MM.1S (cell line): Measurements from ENCODE around the gene AKR1C1.

Source experiments
- DNase-seq: peaks from one replicate; pipeline ENCODE4 v3.0.0-alpha.2; 2015
- H2AFZ ChIP-seq: fragments of 300-600 bp; sonication (generic); 2 replicates; pipeline ENCODE4 v1.6.0; 2016; ENCODE audit warnings: antibody characterized with exemption, low read length
- H3F3A ChIP-seq: fragments of 300-600 bp; sonication (generic); 2 replicates; pipeline ENCODE4 v1.6.1; 2016; ENCODE audit warnings: mild to moderate bottlenecking, antibody characterized with exemption, low read length, moderate library complexity, mixed read lengths; ENCODE audit not compliant: insufficient read depth
- H3K27ac ChIP-seq: fragments of 300-600 bp; sonication (generic); 2 replicates; pipeline ENCODE4 v1.5.1; 2016; ENCODE audit warnings: mild to moderate bottlenecking, low read length
- H3K27me3 ChIP-seq: fragments of 300-600 bp; sonication (generic); replicated peaks from 2 replicates; pipeline ENCODE4 v1.6.0; 2016; ENCODE audit warnings: low read length; ENCODE audit not compliant: insufficient read depth
- H3K36me3 ChIP-seq: fragments of 300-600 bp; sonication (generic); replicated peaks from 2 replicates; pipeline ENCODE4 v1.6.1; 2016; ENCODE audit warnings: mild to moderate bottlenecking, low read length, mixed read lengths; ENCODE audit not compliant: insufficient read depth
- H3K4me1 ChIP-seq: fragments of 300-600 bp; sonication (generic); 2 replicates; pipeline ENCODE4 v1.6.1; 2016; ENCODE audit warnings: low read length, mixed read lengths
- H3K4me2 ChIP-seq: fragments of 300-600 bp; sonication (generic); 2 replicates; pipeline ENCODE4 v1.6.0; 2016; ENCODE audit warnings: low read depth, low read length
- H3K4me3 ChIP-seq: fragments of 300-600 bp; sonication (generic); 2 replicates; pipeline ENCODE4 v1.5.1; 2016; ENCODE audit warnings: low read length, mixed read lengths
- H3K79me2 ChIP-seq: fragments of 300-600 bp; sonication (generic); 2 replicates; pipeline ENCODE4 v1.6.1; 2016; ENCODE audit warnings: mixed run types, low read length, mixed read lengths
- H3K9ac ChIP-seq: fragments of 300-600 bp; sonication (generic); 2 replicates; pipeline ENCODE4 v1.6.1; 2016; ENCODE audit warnings: low read length, mixed read lengths
- H3K9me2 ChIP-seq: fragments of 300-600 bp; sonication (generic); replicated peaks from 2 replicates; pipeline ENCODE4 v1.6.1; 2016; ENCODE audit warnings: mild to moderate bottlenecking, low read length, mixed read lengths; ENCODE audit not compliant: insufficient read depth
- H3K9me3 ChIP-seq: fragments of 300-600 bp; sonication (generic); replicated peaks from 2 replicates; pipeline ENCODE4 v1.6.1; 2016; ENCODE audit warnings: mild to moderate bottlenecking, low read length, mixed read lengths; ENCODE audit not compliant: insufficient read depth
- H4K20me1 ChIP-seq: fragments of 300-600 bp; sonication (generic); 2 replicates; pipeline ENCODE4 v1.6.1; 2016; ENCODE audit warnings: mild to moderate bottlenecking, low read length, moderate library complexity, mixed read lengths; ENCODE audit not compliant: insufficient read depth
- CTCF ChIP-seq: fragments of 300-600 bp; sonication (generic); IDR thresholded peaks from 2 replicates; pipeline ENCODE4 v1.5.1; 2016; ENCODE audit warnings: antibody characterized with exemption, low read length, mixed read lengths
- EZH2 ChIP-seq: fragments of 300-600 bp; sonication (generic); optimal IDR thresholded peaks from 2 replicates; pipeline ENCODE3; 2017; ENCODE audit warnings: low read depth, mild to moderate bottlenecking, antibody characterized with exemption, low read length, mixed read lengths
- EZH2phosphoT487 ChIP-seq: fragments of 300-600 bp; sonication (generic); IDR thresholded peaks from 2 replicates; pipeline ENCODE4 v1.6.1; 2018; ENCODE audit warnings: antibody characterized with exemption, low read length

The AKR1C1 gene

GRCh38 chr10:4981722-4982471 is 18.7 kb downstream of the AKR1C1 start:
- H3K9ac ChIP-seq, result no peak overlapping the region
- no peaks in the 10 kb centered on the region for H3K27me3 ChIP-seq
- no peaks in the 10 kb centered on the region for H4K20me1 ChIP-seq
- no peaks in the 10 kb centered on the region for H3F3A ChIP-seq
- no peaks in the 10 kb centered on the region for H3K36me3 ChIP-seq
- H3K4me1 ChIP-seq, result peaks cover 3% of the 10 kb centered on the region; the same call in 1 of the 2 replicates
- H3K9me2 ChIP-seq, result no peaks in the 10 kb centered on the region
- 0 out of 2 replicates have a peak overlapping the region, but pooled peaks have one; percentile 3 for H2AFZ ChIP-seq
- DNase-seq, result peak; percentile 65
- H3K27ac ChIP-seq, result no peak overlapping the region
- H3K9me3 ChIP-seq, result no peaks in the 10 kb centered on the region
- H3K79me2 ChIP-seq, result no peaks in the 10 kb centered on the region
- peak overlapping the region; percentile 44; the same call in 1 of the 2 replicates for H3K4me2 ChIP-seq
- TF ChIP-seq EZH2, result no peak
- TF ChIP-seq EZH2phosphoT487, result no peak
- peak; percentile 47 for TF ChIP-seq CTCF
- no peak overlapping the region for H3K4me3 ChIP-seq

DNA sequence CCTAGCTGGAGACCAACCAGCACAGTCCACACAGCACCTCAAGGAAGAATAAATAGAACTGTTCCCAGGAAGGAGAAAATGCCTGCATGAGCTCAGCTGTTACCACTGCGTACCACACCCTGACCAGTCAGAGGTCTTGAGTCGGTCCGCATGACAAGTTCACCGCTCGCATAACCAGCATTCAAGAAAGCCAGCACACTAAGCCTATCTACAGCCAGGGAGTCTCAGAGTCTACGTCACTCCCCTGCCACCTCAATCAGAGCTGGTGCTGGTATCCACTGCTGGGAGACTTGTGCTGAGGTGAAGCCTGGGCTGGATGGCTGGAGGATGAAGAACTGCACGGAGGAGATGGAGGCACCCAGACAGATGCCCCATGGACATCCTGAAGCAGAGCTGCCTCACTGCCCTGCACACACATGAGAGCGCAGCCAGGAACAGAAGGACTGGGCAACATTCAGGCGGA is 19.6 kb downstream of the AKR1C1 start:
- Histone ChIP-seq H3K9me3 (no peaks in the 10 kb centered on the region), H3K36me3 (no peaks in the 10 kb centered on the region), H3K4me3 (no peak overlapping the region), H3K9me2 (no peaks in the 10 kb centered on the region), H3K27ac (no peak overlapping the region), H3F3A (no peaks in the 10 kb centered on the region), H4K20me1 (no peaks in the 10 kb centered on the region), H3K4me1 (peaks cover 3% of the 10 kb centered on the region; the same call in 1 of the 2 replicates), H2AFZ (no peak overlapping the region), H3K4me2 (no peak overlapping the region), H3K27me3 (no peaks in the 10 kb centered on the region), H3K79me2 (no peaks in the 10 kb centered on the region), H3K9ac (no peak overlapping the region)
- no peak for DNase-seq
- no peak for TF ChIP-seq EZH2
- TF ChIP-seq CTCF, result no peak
- no peak for TF ChIP-seq EZH2phosphoT487

GRCh38 chr10:4983615-4984216 is 20.5 kb downstream of the AKR1C1 start:
- Histone ChIP-seq H3K9me2 (no peaks in the 10 kb centered on the region), H4K20me1 (no peaks in the 10 kb centered on the region), H3K9ac (no peak overlapping the region), H3K27me3 (no peaks in the 10 kb centered on the region), H3F3A (no peaks in the 10 kb centered on the region), H3K27ac (no peak overlapping the region), H3K4me1 (peaks cover 3% of the 10 kb centered on the region; the same call in 1 of the 2 replicates), H3K4me3 (no peak overlapping the region), H3K9me3 (no peaks in the 10 kb centered on the region), H3K36me3 (no peaks in the 10 kb centered on the region), H3K4me2 (no peak overlapping the region), H3K79me2 (no peaks in the 10 kb centered on the region), H2AFZ (no peak overlapping the region)
- TF ChIP-seq EZH2 (no peak), EZH2phosphoT487 (no peak), CTCF (no peak)
- DNase-seq, result no peak
